ENCODE data around the gene PSMF1. TPM values are rescaled to one million over a fixed set of nuclear protein-coding genes. Genes with fewer than 3 reads are reported as not detected.
A peak's percentile ranks its signal among the peaks of the same experiment; 100 is the strongest.

Gene PSMF1
- total and polyA plus RNA-seq, 2 donors (not counting 3 experiments of a cell fraction or from before 2014, with no cell fraction given) = 142 to 354 TPM

- Histone ChIP-seq H3K27ac (ENCODE audit: insufficient read depth, low read depth, low read length) (no peak overlapping the region), H3K9me1 (replicated peaks; ENCODE audit: control insufficient read depth, extremely low read depth, insufficient read depth, low read length) (no peaks in the 10 kb centered on the region), H3K9me3 (replicated peaks; ENCODE audit: control insufficient read depth, insufficient read depth, low read length) (no peaks in the 10 kb centered on the region), H4K20me1 (replicated peaks; ENCODE audit: control insufficient read depth, extremely low read depth, insufficient read depth, low read length) (no peaks in the 10 kb centered on the region), H3K4me3 (replicated peaks in 1 of 3; ENCODE audit: insufficient read depth in 1 of 3, low read depth in 1 of 3, low read length in 3 of 3) (no peak overlapping the region), H3K4me1 (ENCODE audit: control insufficient read depth, extremely low read depth, insufficient read depth, low read length) (peaks cover 17% of the 10 kb centered on the region), H3K27me3 (ENCODE audit: control insufficient read depth in 2 of 2, insufficient read depth in 2 of 2, low read length in 2 of 2) (no peaks in the 10 kb centered on the region), H3K36me3 (ENCODE audit: control insufficient read depth in 2 of 2, extremely low read depth in 1 of 2, insufficient read depth in 2 of 2, low read length in 2 of 2) (peaks cover 8 to 27% of the 10 kb centered on the region in 2 experiments), H3K4me2 (ENCODE audit: insufficient read depth, low read length) (no peak overlapping the region), H2AFZ (ENCODE audit: low read depth, low read length) (no peak overlapping the region), H3K79me2 (ENCODE audit: control insufficient read depth, insufficient read depth, low read length) (no peaks in the 10 kb centered on the region), H3K9ac (replicated peaks; ENCODE audit: extremely low read depth, insufficient read depth, low read length) (no peak overlapping the region)
- intact Hi-C loops (cut with micrococcal nuclease) (no loop called here), dilution Hi-C loops (cut with MboI; ENCODE audit: extremely low pct_ligation_motif_present, low sequenced_read_pairs) (no loop called here)
- POLR2A ChIA-PET = no interaction called here
- CTCF ChIA-PET = interaction anchor here (0.8 kb wide), 1 partner anchor 9 kb away, joined by 3 read pairs; no protein-coding TSS in a partner anchor
- no TSS peak for BruUV-seq (replicated peaks)
- TF ChIP-seq EZH2 (IDR thresholded peaks at IDR 0.05; ENCODE audit: borderline replicate concordance, low read depth, low read length, severe bottlenecking) (no peak), POLR2AphosphoS5 (IDR thresholded peaks at IDR 0.05; ENCODE audit: insufficient read depth, low read depth, low read length) (no peak), MYC (IDR thresholded peaks at IDR 0.05; ENCODE audit: low read depth, low read length) (no peak), JUN (IDR thresholded peaks at IDR 0.05; ENCODE audit: borderline replicate concordance, insufficient read depth, insufficient read length, low read depth) (no peak), GATA2 (IDR thresholded peaks at IDR 0.05; ENCODE audit: insufficient read depth, insufficient read length, low read depth, low read length) (no peak), POLR2A (IDR thresholded peaks at IDR 0.05; ENCODE audit: low read depth, low read length) (no peak)
- TF ChIP-seq, protein P1, sequence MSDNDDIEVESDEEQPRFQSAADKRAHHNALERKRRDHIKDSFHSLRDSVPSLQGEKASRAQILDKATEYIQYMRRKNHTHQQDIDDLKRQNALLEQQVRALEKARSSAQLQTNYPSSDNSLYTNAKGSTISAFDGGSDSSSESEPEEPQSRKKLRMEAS (IDR thresholded peaks at IDR 0.05; ENCODE audit: insufficient read depth, insufficient read length) = no peak
- FAIRE-seq (no peak), DNase-seq (ENCODE audit: low read depth, low spot score) (no peak)
These were observed 45.3 kb downstream of the PSMF1 start for GRCh38 chr20:1163653-1164052.

DNA sequence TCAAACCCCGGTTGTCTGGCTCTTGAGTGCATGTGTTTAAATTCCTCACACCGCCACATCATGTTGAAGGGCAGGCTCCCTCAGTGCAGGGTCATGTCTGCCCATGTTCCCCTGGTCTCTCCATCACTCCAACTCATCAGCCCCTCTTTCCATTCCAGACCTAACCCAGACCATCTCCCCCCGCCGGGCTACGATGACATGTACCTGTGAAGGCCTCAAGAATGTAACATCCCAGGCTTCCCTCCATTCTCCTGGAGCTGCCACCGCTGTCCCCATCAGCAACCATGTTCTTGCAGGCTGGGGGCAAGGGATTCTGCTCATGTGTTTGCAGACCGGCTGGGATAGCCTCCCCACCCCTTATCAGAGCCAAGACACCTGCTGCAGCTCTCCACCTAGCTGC, 46.5 kb downstream of the PSMF1 start:
- intact Hi-C loops (cut with micrococcal nuclease) (no loop called here), dilution Hi-C loops (cut with MboI; ENCODE audit: extremely low pct_ligation_motif_present, low sequenced_read_pairs) (no loop called here)
- Histone ChIP-seq H3K4me1 (ENCODE audit: control insufficient read depth, extremely low read depth, insufficient read depth, low read length) (peaks cover 17% of the 10 kb centered on the region), H2AFZ (ENCODE audit: low read depth, low read length) (no peak overlapping the region), H3K9ac (replicated peaks; ENCODE audit: extremely low read depth, insufficient read depth, low read length) (no peak overlapping the region), H3K9me3 (replicated peaks; ENCODE audit: control insufficient read depth, insufficient read depth, low read length) (no peaks in the 10 kb centered on the region), H3K27me3 (ENCODE audit: control insufficient read depth in 2 of 2, insufficient read depth in 2 of 2, low read length in 2 of 2) (no peaks in the 10 kb centered on the region), H3K79me2 (ENCODE audit: control insufficient read depth, insufficient read depth, low read length) (no peaks in the 10 kb centered on the region), H3K9me1 (replicated peaks; ENCODE audit: control insufficient read depth, extremely low read depth, insufficient read depth, low read length) (no peaks in the 10 kb centered on the region), H3K27ac (ENCODE audit: insufficient read depth, low read depth, low read length) (no peak overlapping the region), H4K20me1 (replicated peaks; ENCODE audit: control insufficient read depth, extremely low read depth, insufficient read depth, low read length) (no peaks in the 10 kb centered on the region), H3K4me2 (ENCODE audit: insufficient read depth, low read length) (no peak overlapping the region), H3K4me3 (replicated peaks in 1 of 3; ENCODE audit: insufficient read depth in 1 of 3, low read depth in 1 of 3, low read length in 3 of 3) (no peak overlapping the region), H3K36me3 (ENCODE audit: control insufficient read depth in 2 of 2, extremely low read depth in 1 of 2, insufficient read depth in 2 of 2, low read length in 2 of 2) (peaks cover 8 to 34% of the 10 kb centered on the region in 2 experiments)
- TF ChIP-seq EZH2 (IDR thresholded peaks at IDR 0.05; ENCODE audit: borderline replicate concordance, low read depth, low read length, severe bottlenecking) (no peak), POLR2A (IDR thresholded peaks at IDR 0.05; ENCODE audit: low read depth, low read length) (no peak), JUN (IDR thresholded peaks at IDR 0.05; ENCODE audit: borderline replicate concordance, insufficient read depth, insufficient read length, low read depth) (no peak), MYC (IDR thresholded peaks at IDR 0.05; ENCODE audit: low read depth, low read length) (no peak), FOS (IDR thresholded peaks at IDR 0.05; ENCODE audit: borderline replicate concordance, insufficient read depth, low read length) (no peak), POLR2AphosphoS5 (IDR thresholded peaks at IDR 0.05; ENCODE audit: insufficient read depth, low read depth, low read length) (no peak), GATA2 (IDR thresholded peaks at IDR 0.05; ENCODE audit: insufficient read depth, insufficient read length, low read depth, low read length) (no peak)
- TF ChIP-seq, protein P2, sequence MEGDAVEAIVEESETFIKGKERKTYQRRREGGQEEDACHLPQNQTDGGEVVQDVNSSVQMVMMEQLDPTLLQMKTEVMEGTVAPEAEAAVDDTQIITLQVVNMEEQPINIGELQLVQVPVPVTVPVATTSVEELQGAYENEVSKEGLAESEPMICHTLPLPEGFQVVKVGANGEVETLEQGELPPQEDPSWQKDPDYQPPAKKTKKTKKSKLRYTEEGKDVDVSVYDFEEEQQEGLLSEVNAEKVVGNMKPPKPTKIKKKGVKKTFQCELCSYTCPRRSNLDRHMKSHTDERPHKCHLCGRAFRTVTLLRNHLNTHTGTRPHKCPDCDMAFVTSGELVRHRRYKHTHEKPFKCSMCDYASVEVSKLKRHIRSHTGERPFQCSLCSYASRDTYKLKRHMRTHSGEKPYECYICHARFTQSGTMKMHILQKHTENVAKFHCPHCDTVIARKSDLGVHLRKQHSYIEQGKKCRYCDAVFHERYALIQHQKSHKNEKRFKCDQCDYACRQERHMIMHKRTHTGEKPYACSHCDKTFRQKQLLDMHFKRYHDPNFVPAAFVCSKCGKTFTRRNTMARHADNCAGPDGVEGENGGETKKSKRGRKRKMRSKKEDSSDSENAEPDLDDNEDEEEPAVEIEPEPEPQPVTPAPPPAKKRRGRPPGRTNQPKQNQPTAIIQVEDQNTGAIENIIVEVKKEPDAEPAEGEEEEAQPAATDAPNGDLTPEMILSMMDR (IDR thresholded peaks at IDR 0.05; ENCODE audit: extremely low read depth in 1 of 2, insufficient read depth in 1 of 2, low read depth in 1 of 2, low read length in 2 of 2) = no peak
- TF ChIP-seq, protein P1 (IDR thresholded peaks at IDR 0.05; ENCODE audit: insufficient read depth, insufficient read length) = no peak
- ChIA-PET POLR2A (interaction anchor here (0.9 kb wide), 1 partner anchor 40 kb away, joined by 3 read pairs; no protein-coding TSS in a partner anchor), CTCF (no interaction called here)
- DNase-seq (ENCODE audit: low read depth, low spot score) = no peak
- no peak for FAIRE-seq
- TSS peak; percentile 82 for BruUV-seq (replicated peaks)

Measured in endothelial cell of umbilical vein (primary cell).